HL-60/S4 treated with phorbol 12-myristate 13-acetate at 8.2 ng/mL for 4 days and 3 days (cell line): ENCODE results near the gene CFAP57.
"Not testable (repeated sequence)": the region's sequence is repeated elsewhere in the genome, so short reads cannot be mapped to it uniquely, and the experiment has no call there.

Experiments used
- in situ Hi-C: fragments of 300-500 bp; cut with MboI; formaldehyde crosslinking; loops from 2 replicates; pipeline ENCODE4 v1.15.0; 2022; ENCODE audit warnings: low sequenced_read_pairs

CFAP57 gene

DNA sequence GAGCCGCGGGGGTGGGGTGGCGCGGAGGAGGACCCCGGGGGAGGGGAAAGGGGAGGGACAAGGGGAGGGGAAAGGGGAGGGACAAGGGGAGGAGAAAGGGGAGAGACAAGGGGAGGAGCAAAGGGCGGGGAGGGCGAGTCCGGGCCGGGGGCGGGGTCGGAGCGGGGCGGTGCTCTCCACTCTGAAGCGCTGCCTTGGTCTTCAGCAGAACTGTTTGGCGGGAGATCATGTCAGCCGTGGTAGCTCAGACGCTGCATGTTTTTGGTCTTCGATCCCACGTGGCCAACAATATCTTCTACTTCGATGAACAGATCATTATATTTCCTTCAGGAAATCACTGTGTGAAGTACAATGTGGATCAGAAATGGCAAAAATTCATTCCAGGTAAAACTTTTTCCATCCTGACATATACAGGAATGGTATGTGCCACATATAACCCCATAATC, 420 bp downstream of the CFAP57 start:
- in situ Hi-C loops, result no loop called here

DNA sequence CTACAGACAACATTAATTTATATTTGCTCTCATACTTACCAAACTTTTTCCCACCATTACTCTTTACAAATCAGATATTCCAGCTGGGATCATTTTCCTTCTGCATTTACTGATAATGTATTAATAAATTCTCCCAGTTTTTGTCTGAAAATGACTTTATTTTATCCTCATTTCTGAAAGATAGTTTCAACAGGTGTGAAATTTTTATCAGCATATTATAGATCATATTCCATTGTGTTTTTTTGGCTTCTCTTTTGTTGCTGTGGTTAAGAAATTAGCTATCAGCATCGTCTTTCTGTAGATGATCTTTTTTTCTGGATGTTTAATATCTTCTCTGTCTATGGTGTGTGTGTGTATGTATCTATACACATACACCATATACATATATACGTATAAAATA, 2.7 kb downstream of the CFAP57 start:
- in situ Hi-C loops, result no loop called here

DNA sequence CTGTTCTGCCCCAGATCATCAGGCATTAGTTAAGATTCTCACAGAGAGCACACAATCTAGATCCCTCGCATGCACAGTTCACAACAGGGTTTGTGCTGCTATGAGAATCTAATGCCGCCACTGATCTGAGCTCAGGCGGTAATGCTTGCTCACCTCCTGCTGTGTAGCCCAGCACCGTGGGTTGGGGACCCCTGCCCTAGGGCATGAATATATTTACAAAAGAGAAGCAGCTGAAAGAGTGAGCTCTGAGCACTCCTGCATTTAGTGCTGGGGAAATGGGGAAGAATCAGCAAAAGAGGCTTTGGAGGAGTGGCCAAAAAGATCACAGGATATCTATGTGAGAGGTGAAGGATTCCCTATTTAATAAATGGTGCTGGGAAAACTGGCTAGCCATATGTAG, 5.6 kb downstream of the CFAP57 start:
- in situ Hi-C loops, result no loop called here

DNA sequence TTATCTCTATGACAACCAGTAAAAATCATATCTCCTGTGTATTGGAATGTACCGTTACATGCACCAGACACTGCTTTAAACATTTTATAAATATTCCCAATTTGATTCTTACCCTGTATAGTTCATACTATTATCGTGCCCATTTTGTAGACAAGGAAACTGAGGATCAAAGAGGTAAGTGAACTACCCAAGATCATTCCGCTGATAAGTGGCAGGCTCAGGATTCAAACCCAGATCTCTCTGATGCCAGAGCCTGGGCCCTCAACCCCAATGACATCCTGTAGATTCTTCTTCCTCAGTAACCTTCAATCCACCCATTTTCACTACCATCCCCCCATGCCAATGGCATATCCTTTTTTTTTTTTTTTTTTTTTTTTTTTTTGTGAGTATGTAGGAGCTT, 12.3 kb downstream of the CFAP57 start:
- in situ Hi-C loops, result no loop called here

DNA sequence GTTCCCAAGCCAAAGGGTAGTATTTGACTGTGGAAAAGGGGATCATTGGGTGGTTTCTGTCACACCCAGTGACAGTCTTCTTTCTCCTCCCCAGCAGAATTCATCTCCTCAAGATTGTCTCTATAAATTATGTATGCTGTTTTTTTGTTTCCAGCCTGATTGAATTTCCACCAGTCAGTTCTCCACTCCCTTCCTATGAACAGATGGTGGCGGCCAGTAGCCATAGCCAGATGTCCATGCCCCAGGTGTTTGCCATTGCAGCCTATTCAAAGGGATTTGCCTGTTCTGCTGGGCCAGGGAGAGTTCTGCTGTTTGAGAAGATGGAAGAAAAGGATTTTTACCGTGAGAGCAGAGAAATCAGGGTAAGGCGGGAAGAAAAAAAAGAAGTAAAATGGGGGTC, 12.9 kb downstream of the CFAP57 start:
- in situ Hi-C loops, result no loop called here

DNA sequence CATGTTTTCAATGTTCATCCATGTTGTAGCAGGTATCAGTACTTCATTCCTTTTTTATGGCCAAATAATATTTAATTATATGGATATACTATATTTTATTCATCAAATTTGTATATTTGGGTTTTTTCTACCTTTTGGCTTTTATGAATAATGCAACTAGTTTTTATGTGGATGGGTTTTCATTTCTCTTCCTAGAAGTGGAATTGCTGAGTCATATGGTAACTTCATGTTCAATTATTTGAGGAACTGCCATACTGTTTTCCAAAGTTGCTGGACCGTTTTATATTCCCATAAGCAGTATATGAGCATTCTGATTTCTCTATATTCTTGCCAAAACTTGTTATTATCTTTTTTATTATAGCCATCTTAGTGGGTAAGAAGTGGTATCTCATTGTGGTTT, 16.0 kb downstream of the CFAP57 start:
- in situ Hi-C loops, result no loop called here

DNA sequence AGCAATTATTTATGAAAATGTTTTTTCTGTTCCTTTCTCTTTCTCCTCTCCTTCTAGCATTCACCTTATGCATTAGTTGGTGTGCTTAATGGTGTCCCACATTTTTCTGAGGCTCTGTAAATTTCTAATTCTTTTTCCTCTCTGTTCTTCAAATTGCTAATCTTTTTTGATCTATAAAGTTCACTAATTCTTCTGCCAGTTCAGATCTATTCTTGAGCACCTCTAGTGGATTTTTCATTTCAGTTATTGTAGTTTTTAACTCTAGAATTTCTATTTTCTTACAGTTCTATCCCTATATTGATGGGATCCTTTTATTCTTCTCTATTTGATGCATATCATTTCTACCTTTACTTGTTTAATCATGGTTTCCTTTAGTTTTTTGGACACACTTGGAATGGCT, 22.4 kb downstream of the CFAP57 start:
- in situ Hi-C loops, result no loop called here

DNA sequence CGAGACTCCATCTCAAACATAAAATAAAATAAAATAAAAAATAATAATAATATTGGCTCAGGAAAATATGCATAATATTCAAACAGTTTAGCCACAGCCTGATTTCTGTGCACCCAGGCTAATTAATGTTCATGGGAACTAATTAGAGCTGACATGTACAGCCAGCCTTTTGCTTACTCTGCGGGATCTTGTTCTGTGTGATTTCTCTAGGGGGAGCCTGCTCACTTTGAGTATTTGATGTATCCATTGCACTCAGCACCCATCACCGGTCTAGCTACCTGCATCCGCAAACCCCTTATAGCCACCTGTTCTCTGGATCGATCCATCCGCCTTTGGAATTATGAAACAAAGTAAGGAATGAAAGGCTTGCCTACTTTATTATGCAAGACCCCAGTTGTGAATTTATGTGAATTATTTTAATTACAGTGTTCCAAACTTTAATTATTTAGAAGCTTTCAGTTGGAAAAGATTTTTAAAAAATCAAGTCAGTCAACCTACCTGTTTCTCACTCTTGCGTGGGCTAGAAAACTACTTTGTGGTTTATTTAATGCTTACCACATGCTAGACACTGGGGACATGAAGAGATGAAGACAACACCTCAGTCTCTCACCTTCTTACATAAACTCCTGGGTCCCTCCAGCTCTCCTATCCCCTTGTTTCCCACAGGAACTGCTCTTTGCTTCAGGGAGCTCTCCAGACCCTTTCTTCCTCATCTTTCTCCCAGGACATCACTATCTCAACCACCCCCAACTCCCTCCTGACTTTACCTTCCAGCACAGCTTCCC, 25.4 kb downstream of the CFAP57 start:
- in situ Hi-C loops, result no loop called here

DNA sequence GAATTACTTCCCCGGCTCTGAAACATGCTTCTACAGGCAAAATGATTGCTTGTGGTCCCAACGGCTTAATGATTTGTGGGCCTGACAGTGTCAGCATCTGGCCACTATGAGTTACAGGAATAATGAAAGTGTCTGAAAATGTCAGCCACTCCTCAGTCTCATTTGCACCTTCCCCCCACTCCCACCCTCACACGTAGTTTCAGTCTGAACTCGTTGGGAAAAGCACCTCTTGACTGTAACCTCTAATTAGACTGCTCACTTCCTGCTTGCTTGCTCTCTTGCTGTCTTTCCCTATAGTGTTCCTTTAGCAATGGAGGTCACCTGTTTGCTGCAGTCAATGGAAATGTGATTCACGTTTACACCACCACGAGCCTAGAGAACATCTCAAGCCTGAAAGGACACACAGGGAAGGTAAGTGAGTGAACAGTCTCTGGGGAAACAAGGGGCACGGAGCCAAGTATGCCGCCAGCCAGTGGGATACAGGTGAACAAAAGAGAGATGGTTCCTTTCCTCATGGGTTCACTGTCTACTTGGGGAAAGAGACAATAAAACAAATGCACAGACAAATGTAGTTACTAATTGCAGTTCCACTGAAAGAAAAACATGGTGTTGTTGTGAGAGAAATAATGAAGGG, 27.1 kb downstream of the CFAP57 start:
- in situ Hi-C loops, result no loop called here

DNA sequence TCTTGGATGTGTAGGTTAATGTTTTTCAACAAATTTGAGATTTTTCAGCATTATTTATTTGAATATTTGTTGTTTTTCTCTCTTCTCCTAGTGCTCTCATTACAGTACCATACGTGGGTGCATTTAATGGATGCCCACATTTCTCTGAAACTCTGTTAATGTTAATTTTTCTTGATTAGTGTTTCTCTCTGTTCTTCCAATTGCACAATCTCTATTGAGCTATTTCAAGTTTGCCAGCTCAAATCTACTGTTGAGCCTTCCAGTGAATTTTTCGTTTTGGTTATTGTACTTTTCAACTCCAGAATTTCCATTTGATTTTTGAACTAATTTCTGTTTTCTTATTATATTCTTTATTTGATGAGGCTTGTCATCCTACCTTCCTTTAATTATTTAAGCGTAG, 31.7 kb downstream of the CFAP57 start:
- in situ Hi-C loops, result no loop called here

DNA sequence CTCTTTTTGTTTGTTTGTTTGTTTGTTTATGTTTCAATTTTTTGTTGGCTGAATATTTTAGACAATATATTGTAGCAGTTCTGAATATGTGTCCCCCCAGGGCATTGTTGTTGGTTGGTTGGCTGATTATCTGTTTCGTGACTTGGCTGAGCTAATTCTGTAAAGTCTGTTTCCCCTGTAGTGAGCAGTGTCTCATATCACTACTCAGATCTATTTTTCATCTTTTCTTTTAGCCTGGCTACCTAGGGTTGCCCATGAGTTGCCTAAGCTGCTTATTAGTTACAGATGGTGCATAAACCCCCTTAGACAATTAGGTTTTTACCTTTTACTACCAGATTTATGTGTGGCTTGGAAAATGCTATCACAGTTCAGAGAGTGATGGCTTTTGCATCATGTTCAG, 32.3 kb downstream of the CFAP57 start:
- in situ Hi-C loops, result no loop called here

DNA sequence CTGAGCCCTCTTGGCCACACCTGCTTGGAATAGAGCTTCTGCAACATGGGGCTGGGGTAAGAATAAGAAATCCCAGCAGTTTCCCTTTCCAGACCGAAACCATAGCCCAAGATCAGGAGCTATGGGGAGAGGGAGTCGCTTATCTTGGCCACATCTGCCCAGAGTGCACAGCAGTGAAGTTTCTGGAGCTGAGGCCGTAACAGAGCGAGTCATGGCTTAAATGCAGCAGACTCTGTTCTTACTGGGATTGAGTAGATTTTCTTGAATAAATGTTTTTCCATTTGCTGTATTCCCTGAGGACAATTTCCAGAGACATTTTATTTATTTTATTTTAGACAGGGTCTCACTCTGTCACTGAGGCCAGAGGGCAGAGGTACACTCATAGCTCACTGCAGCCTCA, 33.5 kb downstream of the CFAP57 start:
- in situ Hi-C loops, result no loop called here

DNA sequence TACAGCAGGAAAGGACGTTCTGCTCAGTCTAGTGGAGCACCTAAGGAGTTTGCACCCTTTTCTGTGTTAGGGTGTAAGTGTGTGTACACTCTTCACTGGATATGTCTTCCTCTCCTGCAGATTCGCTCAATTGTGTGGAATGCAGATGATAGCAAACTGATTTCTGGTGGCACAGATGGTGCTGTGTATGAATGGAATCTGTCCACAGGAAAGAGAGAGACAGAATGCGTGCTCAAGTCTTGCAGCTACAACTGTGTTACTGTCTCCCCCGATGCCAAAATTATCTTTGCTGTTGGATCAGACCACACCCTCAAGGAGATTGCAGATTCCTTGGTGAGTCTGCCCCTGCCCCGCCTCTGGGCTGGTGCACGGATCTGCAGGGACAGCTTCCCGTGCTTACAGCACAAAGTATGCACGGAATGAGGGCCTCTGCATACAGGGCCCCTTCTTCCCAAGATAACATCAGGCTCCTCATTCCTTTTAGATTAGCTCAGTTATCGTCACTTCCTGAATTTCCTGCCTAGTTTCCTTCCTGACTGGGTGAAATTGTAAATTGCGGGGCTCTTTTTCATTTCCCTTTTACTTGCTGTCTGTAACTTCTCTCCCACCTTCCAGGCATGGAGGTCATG, 34.6 kb downstream of the CFAP57 start:
- in situ Hi-C loops, result no loop called here

DNA sequence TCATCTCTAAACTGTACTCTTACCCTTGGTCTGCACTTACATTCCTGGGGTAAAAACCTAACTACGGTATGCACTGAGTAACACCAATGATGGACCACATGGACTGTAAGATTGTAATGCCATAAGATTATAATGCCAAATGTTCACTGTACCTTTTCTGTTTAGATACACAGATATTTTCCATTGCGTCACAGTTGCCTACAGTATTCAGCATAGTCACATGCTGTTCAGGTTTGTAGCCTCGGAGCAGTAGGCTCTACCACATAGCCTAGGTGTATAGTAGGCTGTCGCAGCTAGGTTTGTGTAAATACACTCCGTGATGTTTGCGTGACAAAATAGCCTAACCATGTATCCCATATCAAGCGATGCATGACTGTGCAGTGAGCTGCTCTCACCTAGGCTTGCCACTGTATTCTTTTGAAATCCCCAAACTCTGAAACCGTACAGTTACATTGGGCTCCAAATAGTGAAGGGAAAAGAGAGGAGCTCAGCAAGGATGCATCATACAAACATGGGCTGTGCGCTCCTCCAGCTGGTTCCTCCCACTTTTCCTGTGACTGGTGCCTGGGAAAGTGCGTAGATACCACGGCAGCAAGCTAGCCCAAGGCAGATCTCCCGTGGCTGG, 35.2 kb downstream of the CFAP57 start:
- in situ Hi-C loops, result no loop called here

DNA sequence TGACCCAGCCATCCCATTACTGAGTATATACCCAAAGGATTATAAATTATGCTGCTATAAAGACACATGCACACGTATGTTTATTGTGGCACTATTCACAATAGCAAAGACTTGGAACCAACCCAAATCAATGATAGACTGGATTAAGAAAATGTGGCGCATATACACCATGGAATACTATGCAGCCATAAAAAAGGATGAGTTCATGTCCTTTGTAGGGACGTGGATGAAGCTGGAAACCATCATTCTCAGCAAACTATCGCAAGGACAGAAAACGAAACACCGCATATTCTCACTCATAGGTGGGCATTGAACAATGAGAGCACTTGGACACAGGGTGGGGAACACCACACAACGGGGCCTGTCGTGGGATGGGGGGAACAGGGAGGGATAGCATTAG, 36.1 kb downstream of the CFAP57 start:
- in situ Hi-C loops, result not testable (repeated sequence)

DNA sequence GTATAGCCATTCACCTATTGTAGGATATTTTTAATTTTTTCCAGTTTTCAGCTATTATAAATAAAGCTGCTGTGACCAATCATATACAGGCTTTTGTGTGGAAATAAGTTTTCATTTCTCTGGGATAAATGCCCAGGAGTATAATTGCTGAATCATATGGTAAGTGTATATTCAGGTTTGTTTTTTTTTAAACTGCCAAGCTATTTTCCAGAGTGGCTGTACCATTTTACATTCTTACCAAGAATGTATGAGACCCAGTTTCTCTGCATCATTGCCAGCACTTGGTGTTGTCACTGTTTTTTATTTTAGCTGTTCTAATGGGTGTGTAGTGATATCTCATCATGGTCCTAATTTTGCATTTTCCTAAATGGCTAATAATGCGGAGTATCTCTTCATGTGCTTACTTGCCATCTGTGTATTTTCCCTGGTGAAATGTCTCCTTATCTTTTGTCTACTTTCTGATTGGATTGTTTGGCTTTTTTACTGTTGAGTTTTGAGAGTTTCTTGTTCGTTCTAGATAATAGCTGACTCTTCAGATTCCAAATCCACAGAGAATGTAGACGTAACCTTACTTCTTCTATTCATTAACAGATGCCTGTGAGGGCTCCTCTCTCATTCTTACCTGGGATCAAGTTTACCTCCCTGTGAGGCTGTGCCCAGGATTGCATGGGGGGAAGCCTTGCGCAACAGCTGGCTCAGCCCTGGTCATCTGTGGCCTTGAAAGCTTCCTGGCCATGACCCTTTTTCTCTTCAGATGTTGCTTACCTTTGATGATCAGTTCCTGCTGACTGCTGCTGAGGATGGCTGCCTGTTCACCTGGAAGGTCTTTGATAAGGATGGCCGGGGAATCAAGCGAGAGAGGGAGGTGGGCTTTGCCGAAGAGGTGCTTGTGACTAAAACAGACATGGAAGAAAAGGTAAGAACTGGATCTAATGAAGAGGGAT, 42.6 kb downstream of the CFAP57 start:
- in situ Hi-C loops, result no loop called here

DNA sequence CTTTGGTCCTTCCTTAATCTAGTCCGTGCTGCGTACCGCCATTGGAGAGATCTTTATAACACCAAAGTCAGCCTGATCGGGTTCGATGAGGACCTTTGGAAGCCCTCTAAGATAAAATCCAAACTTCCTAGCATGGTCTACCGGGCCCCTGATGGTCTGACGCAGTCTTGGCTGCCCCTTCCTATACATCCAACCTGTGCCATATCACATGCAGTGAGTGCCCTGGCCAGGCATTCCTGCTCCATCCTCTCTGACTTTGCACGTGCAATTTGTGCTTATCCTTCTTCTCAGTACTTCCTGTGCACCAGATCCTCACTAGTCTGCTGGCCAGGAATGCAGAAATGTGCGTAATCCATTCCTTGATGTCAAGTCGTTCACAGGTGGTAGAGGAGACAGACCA, 45.6 kb downstream of the CFAP57 start:
- in situ Hi-C loops, result no loop called here

DNA sequence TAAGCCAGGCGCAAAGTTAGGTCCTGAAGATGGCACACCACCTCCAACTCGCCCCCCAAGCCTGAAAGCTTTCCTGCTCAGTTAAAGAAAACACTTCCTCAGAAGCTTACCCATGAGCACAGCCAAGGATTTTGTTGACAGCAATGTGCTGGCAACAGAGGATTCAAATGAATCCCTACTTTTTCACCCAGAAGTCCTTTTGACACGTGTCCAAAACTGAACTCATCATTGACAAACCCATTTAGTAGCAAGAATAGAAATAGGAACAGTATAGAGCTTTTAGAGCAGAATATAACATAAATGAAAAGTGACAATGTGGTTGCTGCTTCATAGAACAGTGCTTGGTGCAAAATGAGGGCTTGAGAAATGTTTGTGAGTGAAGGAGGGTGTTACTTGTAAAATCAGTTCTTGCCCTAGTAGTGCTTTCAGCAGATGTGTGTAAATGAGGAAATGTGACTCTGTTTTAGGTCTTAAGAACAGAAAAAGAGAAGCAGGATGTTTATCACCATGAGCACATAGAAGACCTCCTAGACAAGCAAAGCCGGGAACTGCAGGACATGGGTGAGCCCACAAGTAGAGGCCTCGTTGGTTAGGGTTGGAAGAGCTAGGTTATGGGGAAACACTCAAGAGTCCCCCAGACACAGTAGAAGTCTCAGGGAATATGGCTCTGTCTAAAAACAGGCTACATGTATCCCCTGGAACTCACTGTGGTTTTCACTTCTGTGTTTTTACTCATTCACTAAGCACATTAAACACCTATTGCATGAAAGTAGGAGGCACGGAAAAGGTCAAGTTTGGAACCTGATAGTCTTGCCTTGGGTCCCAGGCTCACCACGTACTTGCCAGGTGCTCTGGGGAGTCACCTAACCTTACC, 49.0 kb downstream of the CFAP57 start:
- in situ Hi-C loops, result no loop called here

DNA sequence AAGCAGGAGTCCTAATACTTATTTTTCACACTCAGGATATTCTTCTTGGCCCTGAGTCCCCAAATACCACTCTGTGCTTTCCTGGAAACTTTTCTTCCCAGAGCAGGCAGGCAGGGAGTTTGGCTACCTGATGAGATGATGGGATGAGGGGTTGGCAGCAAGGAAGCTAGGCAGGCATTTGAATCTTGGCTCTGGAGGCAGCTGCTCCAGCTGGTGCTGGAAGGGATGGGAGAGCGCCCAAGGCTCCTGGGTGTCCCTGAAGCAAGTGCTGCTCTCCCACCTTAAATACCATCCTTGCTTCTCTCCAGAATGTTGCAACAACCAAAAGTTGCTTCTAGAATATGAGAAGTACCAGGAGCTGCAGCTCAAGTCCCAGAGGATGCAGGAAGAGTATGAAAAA, 49.7 kb downstream of the CFAP57 start:
- in situ Hi-C loops, result no loop called here

DNA sequence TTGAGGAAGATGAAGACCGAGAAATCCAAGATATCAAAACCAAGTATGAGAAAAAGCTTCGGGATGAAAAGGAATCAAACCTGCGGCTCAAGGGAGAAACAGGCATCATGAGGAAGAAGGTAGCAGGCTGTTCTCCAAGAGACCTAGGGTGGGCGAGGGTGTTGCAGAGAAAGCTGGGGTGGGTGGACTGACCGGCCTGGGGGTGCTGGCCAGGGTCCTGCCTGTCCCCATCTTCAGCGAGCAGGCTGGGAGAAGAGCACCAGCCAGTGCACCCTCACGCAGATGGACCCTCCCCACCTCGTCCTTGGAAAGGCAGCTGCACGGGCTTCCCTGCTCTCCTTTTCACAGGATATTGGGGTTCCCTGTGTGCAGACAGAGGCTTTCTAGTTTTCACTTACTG, 50.7 kb downstream of the CFAP57 start:
- in situ Hi-C loops, result no loop called here
